Gastrocnemius medialis (tissue), 4 donors: ENCODE measurements around the gene WASF1. TPM values are rescaled to one million over a fixed set of nuclear protein-coding genes. Genes with fewer than 3 reads are reported as not detected.
"Not testable (repeated sequence)": the region's sequence is repeated elsewhere in the genome, so short reads cannot be mapped to it uniquely, and the experiment has no call there.

ENCODE experiments used
- ATAC-seq, 2 donors: fragments of 150-250 bp; one replicate each; pipeline ENCODE4 v1.9.1; 2016
- DNase-seq, 2 donors: peaks; one replicate each; pipeline ENCODE4 v3.0.0-alpha.2; 2019
- H3K27ac ChIP-seq, 4 donors: fragments of 200-600 bp; sonication (generic); 1 replicate in 1 of 4; 2 replicates in 3 of 4; pipeline ENCODE4 v1.5.1; 2016 to 2018; ENCODE audit warnings: mild to moderate bottlenecking in 2 of 4, moderate library complexity in 1 of 4
- H3K27me3 ChIP-seq, 3 donors: fragments of 200-600 bp; sonication (generic) in 2 of 3; 1 replicate in 1 of 3; 2 replicates in 2 of 3; pipeline versions ENCODE4 v1.5.1 to v1.6.0; 2016 to 2019; ENCODE audit warnings: mild to moderate bottlenecking in 1 of 3, moderate library complexity in 1 of 3
- H3K36me3 ChIP-seq, 2 donors: fragments of 200-600 bp; sonication (generic) in 1 of 2; one replicate each; pipeline ENCODE4 v1.5.1; 2017 to 2018
- H3K4me1 ChIP-seq, 2 donors: fragments of 200-600 bp; sonication (generic) in 1 of 2; one replicate each; pipeline ENCODE4 v1.5.1; 2016 to 2017; ENCODE audit warnings: mild to moderate bottlenecking in 2 of 2
- H3K4me3 ChIP-seq, 4 donors: fragments of 200-600 bp; sonication (generic) in 3 of 4; 1 replicate in 1 of 4; 2 replicates in 3 of 4; pipeline ENCODE4 v1.5.1; 2016 to 2019; ENCODE audit warnings: mild to moderate bottlenecking in 2 of 4
- H3K9me3 ChIP-seq, 3 donors: fragments of 200-600 bp; sonication (generic) in 2 of 3; 1 replicate in 1 of 3; 2 replicates in 2 of 3; pipeline ENCODE4 v1.5.1; 2016 to 2019
- POLR2A ChIP-seq, 2 donors: fragments of 450-650 bp; IDR thresholded peaks; one replicate each; pipeline ENCODE4 v1.6.1; 2017; ENCODE audit warnings: antibody characterized with exemption in 2 of 2, mild to moderate bottlenecking in 2 of 2, moderate library complexity in 2 of 2
- in situ Hi-C, 4 donors: fragments of 200-750 bp; cut with MboI; loops; one replicate each; pipeline versions ENCODE4 v1.15.0 to v1.8.0; 2017; ENCODE audit warnings: low sequenced_read_pairs in 4 of 4
- intact Hi-C: fragments of 100-400 bp; cut with DNase I; formaldehyde crosslinking; loops from one replicate; pipeline ENCODE4 v1.15.1; 2023; ENCODE audit warnings: low total_unique reads
- total RNA-seq, 4 donors: library from RNA; depleted of rRNA; stranded (reverse); fragments of >200 nt; gene quantifications; one replicate each; pipeline versions ENCODE4 v1.1.0 to v1.2.3, GENCODE V29; 2016
- TF ChIP-seq, protein P1 (sequence below), 5 experiments: fragments of 450-650 bp in 3 of 5; fragments of 200-600 bp in 2 of 5; sonication (generic) in 2 of 5; IDR thresholded peaks in 4 of 5; conservative IDR thresholded peaks in 1 of 5; 1 replicate in 4 of 5; 2 replicates in 1 of 5; pipeline ENCODE4 v1.5.1; 2016 to 2019; ENCODE audit warnings: antibody characterized with exemption in 5 of 5, mild to moderate bottlenecking in 3 of 5, moderate library complexity in 3 of 5

Gene WASF1
- total RNA-seq, 4 donors from 2014 or later, result 0.41 to 2.7 (median 1.4) TPM

DNA sequence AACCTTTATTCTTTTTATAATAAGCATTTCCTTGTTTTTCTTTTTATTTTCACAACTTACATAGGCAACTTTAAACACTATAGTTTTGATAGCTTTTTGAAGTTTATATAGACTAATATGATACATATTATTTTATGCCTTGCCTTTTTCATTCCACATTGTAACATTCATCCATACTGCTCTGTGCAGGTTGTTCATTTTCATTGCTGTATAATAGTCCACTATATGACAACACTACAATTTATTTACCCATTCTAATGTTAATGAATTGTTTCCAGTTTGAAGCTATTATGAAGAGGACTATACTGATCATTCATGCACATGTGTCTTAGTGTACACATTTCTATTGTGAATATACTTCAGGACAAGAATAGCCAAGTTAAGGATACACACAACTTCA lies 49.1 kb downstream of the WASF1 start:
- intact Hi-C loops, result no loop called here
- no peak for TF ChIP-seq POLR2A (IDR thresholded peaks at IDR 0.05)
- TF ChIP-seq, protein P1, sequence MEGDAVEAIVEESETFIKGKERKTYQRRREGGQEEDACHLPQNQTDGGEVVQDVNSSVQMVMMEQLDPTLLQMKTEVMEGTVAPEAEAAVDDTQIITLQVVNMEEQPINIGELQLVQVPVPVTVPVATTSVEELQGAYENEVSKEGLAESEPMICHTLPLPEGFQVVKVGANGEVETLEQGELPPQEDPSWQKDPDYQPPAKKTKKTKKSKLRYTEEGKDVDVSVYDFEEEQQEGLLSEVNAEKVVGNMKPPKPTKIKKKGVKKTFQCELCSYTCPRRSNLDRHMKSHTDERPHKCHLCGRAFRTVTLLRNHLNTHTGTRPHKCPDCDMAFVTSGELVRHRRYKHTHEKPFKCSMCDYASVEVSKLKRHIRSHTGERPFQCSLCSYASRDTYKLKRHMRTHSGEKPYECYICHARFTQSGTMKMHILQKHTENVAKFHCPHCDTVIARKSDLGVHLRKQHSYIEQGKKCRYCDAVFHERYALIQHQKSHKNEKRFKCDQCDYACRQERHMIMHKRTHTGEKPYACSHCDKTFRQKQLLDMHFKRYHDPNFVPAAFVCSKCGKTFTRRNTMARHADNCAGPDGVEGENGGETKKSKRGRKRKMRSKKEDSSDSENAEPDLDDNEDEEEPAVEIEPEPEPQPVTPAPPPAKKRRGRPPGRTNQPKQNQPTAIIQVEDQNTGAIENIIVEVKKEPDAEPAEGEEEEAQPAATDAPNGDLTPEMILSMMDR (IDR thresholded peaks at IDR 0.05 in 4 of 5, conservative IDR thresholded peaks at IDR 0.05 in 1 of 5), result no peak
- no peak for ATAC-seq

DNA sequence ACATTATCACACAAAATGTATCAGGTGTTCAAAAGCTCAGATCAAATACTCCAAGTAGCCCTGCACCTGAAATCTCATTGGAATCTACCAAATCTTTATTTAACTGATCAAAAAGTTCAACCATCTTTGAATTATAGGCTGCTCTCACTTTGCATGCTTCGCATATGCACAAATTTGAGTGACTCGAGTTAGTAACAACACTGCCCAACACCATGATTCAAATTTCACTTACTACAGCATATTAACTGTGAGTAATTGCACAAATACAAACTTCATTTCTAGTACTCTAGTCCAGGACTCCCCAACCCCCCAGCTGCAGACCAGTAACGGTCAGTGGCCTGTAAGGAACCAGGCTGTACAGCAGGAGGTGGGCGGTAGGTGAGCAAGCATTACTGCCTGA lies 51.1 kb downstream of the WASF1 start:
- H3K36me3 ChIP-seq, result no peaks in the 10 kb centered on the region
- no peak overlapping the region for H3K4me3 ChIP-seq
- no peaks in the 10 kb centered on the region for H3K9me3 ChIP-seq
- no peaks in the 10 kb centered on the region for H3K27me3 ChIP-seq
- DNase-seq, result no peak
- TF ChIP-seq POLR2A (IDR thresholded peaks at IDR 0.05), result no peak
- TF ChIP-seq, protein P1 (IDR thresholded peaks at IDR 0.05 in 4 of 5, conservative IDR thresholded peaks at IDR 0.05 in 1 of 5), result no peak
- in situ Hi-C loops, result no loop called here
- intact Hi-C loops, result no loop called here
- H3K4me1 ChIP-seq, result no peaks in the 10 kb centered on the region
- no peak for ATAC-seq
- no peak overlapping the region for H3K27ac ChIP-seq

More for the DNA sequence above, 49.1 kb downstream of the WASF1 start:
- H3K9me3 ChIP-seq, result no peaks in the 10 kb centered on the region
- no peaks in the 10 kb centered on the region for H3K4me1 ChIP-seq
- H3K36me3 ChIP-seq, result no peaks in the 10 kb centered on the region
- H3K27ac ChIP-seq, result no peak overlapping the region
- in situ Hi-C loops, result no loop called here
- H3K4me3 ChIP-seq, result no peak overlapping the region
- H3K27me3 ChIP-seq, result no peaks in the 10 kb centered on the region
- no peak for DNase-seq

DNA sequence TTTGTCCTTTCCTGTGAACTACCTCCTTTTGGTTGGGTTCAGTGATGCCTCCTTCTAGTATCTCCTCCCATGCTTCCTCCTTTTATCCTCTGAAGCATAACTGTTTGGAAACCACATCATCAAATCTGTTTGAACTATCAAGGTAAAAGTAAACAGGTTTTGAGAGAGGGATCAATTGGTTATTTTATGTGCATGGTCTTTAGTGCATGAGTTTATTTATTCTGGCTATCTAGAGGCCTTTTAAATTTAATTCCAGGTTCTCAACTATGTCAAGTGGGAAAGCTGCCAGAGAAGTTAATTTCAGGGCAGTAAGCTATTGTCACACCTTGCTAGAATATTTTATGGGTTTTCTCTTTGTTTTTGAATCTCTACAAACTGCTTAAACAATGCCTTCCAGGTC lies 54.1 kb downstream of the WASF1 start:
- in situ Hi-C loops (no loop called here), intact Hi-C loops (no loop called here)
- DNase-seq, result no peak
- no peak overlapping the region for H3K4me3 ChIP-seq
- no peaks in the 10 kb centered on the region for H3K9me3 ChIP-seq
- no peak overlapping the region for H3K27ac ChIP-seq
- no peaks in the 10 kb centered on the region for H3K27me3 ChIP-seq
- no peaks in the 10 kb centered on the region for H3K4me1 ChIP-seq
- TF ChIP-seq POLR2A (IDR thresholded peaks at IDR 0.05), result no peak
- TF ChIP-seq, protein P1 (IDR thresholded peaks at IDR 0.05 in 4 of 5, conservative IDR thresholded peaks at IDR 0.05 in 1 of 5), result no peak
- H3K36me3 ChIP-seq, result no peaks in the 10 kb centered on the region
- no peak for ATAC-seq

DNA sequence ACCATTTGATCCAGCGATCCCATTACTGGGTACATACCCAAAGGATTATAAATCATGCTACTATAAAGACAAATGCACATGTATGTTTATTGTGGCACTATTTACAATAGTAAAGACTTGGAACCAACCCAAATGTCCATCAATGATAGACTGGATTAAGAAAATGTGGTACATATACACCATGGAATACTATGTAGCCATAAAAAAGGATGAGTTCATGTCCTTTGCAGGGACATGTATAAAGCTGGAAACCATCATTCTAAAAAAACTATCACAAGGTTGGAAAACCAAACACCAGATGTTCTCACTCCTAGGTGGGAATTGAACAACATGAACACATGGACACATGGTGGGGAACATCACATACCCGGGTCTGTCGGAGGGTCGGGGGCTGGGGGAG lies 57.8 kb downstream of the WASF1 start:
- H3K27ac ChIP-seq, H3K36me3 ChIP-seq, H3K9me3 ChIP-seq, intact Hi-C loops, DNase-seq, H3K27me3 ChIP-seq, H3K4me3 ChIP-seq, in situ Hi-C loops, ATAC-seq, H3K4me1 ChIP-seq: not testable (repeated sequence)

DNA sequence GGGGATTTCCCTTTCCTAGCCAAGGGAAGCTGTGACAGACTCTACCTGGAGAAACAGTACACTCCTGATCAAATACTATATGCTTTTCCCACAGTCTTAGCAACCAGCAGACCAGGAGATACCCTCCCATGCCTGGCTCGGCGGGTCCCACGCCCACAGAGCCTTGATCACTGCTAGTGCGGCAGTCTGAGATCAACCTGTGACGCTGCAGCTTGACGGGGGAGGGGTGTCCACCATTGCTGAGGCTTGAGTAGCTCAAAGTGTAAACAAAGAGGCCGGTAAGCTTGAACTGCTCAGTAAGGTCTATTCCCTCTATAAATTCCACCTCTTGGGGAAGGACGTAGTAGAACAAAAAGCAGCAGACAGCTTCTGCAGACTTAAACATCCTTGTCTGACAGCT lies 63.2 kb downstream of the WASF1 start:
- no peaks in the 10 kb centered on the region for H3K4me1 ChIP-seq
- H3K9me3 ChIP-seq, result no peaks in the 10 kb centered on the region
- no peaks in the 10 kb centered on the region for H3K36me3 ChIP-seq
- H3K4me3 ChIP-seq, result no peak overlapping the region
- in situ Hi-C loops (no loop called here), intact Hi-C loops (no loop called here)
- H3K27me3 ChIP-seq, result no peaks in the 10 kb centered on the region
- no peak overlapping the region for H3K27ac ChIP-seq
- ATAC-seq (no peak), DNase-seq (no peak)
- no peak for TF ChIP-seq POLR2A (IDR thresholded peaks at IDR 0.05)
- TF ChIP-seq, protein P1 (IDR thresholded peaks at IDR 0.05 in 4 of 5, conservative IDR thresholded peaks at IDR 0.05 in 1 of 5), result no peak
